GM23338 (cell line): ENCODE results near the gene KIAA1328. TPM values are rescaled to one million over a fixed set of nuclear protein-coding genes. Genes with fewer than 3 reads are reported as not detected.

Experiments used
- ATAC-seq: fragments of 200-7000 bp; cut with Tn5 transposase; 3 replicates; pipeline ENCODE4 v1.9.1; 2020
- DNase-seq: peaks from one replicate; pipeline ENCODE4 v3.0.0-alpha.2; 2015; ENCODE audit warnings: low spot score
- H2AFZ ChIP-seq: fragments of 200-600 bp; sonication (generic); 2 replicates; pipeline ENCODE4 v1.8.0; 2016; ENCODE audit warnings: antibody characterized with exemption, mild to moderate bottlenecking, moderate library complexity
- H3F3A ChIP-seq: fragments of 200-600 bp; sonication (generic); replicated peaks from 2 replicates; pipeline ENCODE4 v1.8.0; 2017; ENCODE audit warnings: antibody characterized with exemption, mixed run types, low read depth
- H3K27ac ChIP-seq: fragments of 200-600 bp; sonication (generic); 2 replicates; pipeline ENCODE4 v1.6.1; 2016; ENCODE audit warnings: low read depth
- H3K27me3 ChIP-seq: fragments of 200-600 bp; sonication (generic); 2 replicates; pipeline ENCODE4 v1.8.0; 2016; ENCODE audit warnings: mild to moderate bottlenecking, mixed run types, moderate library complexity; ENCODE audit not compliant: insufficient read depth
- H3K36me3 ChIP-seq: fragments of 200-600 bp; sonication (generic); 2 replicates; pipeline ENCODE4 v1.8.0; 2016; ENCODE audit warnings: mild to moderate bottlenecking; ENCODE audit not compliant: insufficient read depth
- H3K4me1 ChIP-seq: fragments of 200-600 bp; sonication (generic); 2 replicates; pipeline ENCODE4 v1.8.0; 2016; ENCODE audit warnings: mild to moderate bottlenecking, moderate library complexity; ENCODE audit not compliant: insufficient read depth
- H3K4me2 ChIP-seq: fragments of 200-600 bp; sonication (generic); 2 replicates; pipeline ENCODE4 v1.7.1; 2017; ENCODE audit warnings: mixed run types
- H3K4me3 ChIP-seq: fragments of 200-600 bp; sonication (generic); 2 replicates; pipeline ENCODE4 v1.6.1; 2016; ENCODE audit warnings: mixed run types
- H3K79me2 ChIP-seq: fragments of 200-600 bp; sonication (generic); replicated peaks from 2 replicates; pipeline ENCODE4 v1.8.0; 2017; ENCODE audit warnings: mild to moderate bottlenecking; ENCODE audit not compliant: insufficient read depth
- H3K9me2 ChIP-seq: fragments of 200-600 bp; sonication (generic); 2 replicates; pipeline ENCODE4 v1.8.0; 2017; ENCODE audit not compliant: insufficient read depth
- H4K20me1 ChIP-seq: fragments of 200-600 bp; sonication (generic); replicated peaks from 2 replicates; pipeline ENCODE4 v1.8.0; 2017; ENCODE audit warnings: mild to moderate bottlenecking; ENCODE audit not compliant: insufficient read depth
- H3K27ac Mint-ChIP-seq: 2 replicates; pipeline ENCODE4 v1.8.0; 2020; ENCODE audit warnings: inconsistent platforms, mild to moderate bottlenecking, moderate library complexity, mixed read lengths
- H3K27me3 Mint-ChIP-seq: 3 replicates; pipeline ENCODE4 v1.8.0; 2022; ENCODE audit warnings: low read depth, mild to moderate bottlenecking, moderate library complexity, mixed read lengths, inconsistent platforms; ENCODE audit not compliant: insufficient read depth, poor library complexity
- H3K36me3 Mint-ChIP-seq: 3 replicates; pipeline ENCODE4 v1.8.0; 2021; ENCODE audit warnings: low read depth, mild to moderate bottlenecking, inconsistent platforms, moderate library complexity, mixed read lengths
- H3K4me1 Mint-ChIP-seq: 3 replicates; pipeline ENCODE4 v1.8.0; 2020; ENCODE audit warnings: mild to moderate bottlenecking, inconsistent platforms, mixed read lengths
- H3K4me3 Mint-ChIP-seq: 3 replicates; pipeline ENCODE4 v1.8.0; 2021; ENCODE audit warnings: moderate library complexity, mild to moderate bottlenecking, inconsistent platforms, mixed read lengths
- H3K9me3 Mint-ChIP-seq: 3 replicates; pipeline ENCODE4 v1.8.0; 2020; ENCODE audit warnings: moderate library complexity, mild to moderate bottlenecking, inconsistent platforms, mixed read lengths
- CTCF ChIP-seq, 2 experiments: fragments of 200-600 bp in 1 of 2; sonication (generic) in 1 of 2; conservative IDR thresholded peaks; 2 replicates each; pipeline versions ENCODE4 v1.5.1 to v1.6.1; 2016 to 2017; ENCODE audit warnings: antibody characterized with exemption in 2 of 2, low read depth in 2 of 2, mild to moderate bottlenecking in 2 of 2, moderate library complexity in 1 of 2
- ETS1 ChIP-seq: IDR thresholded peaks from 2 replicates; pipeline ENCODE4 v1.6.1; 2016; ENCODE audit warnings: antibody characterized with exemption
- EZH2 ChIP-seq: fragments of 200-600 bp; sonication (generic); IDR thresholded peaks from one replicate; pipeline ENCODE4 v1.8.0; 2017; ENCODE audit warnings: antibody characterized with exemption, mild to moderate bottlenecking, low read depth; ENCODE audit not compliant: unreplicated experiment
- EZH2phosphoT487 ChIP-seq: fragments of 200-600 bp; sonication (generic); IDR thresholded peaks from one replicate; pipeline ENCODE4 v1.8.1; 2018; ENCODE audit warnings: antibody characterized with exemption; ENCODE audit not compliant: unreplicated experiment
- JUNB ChIP-seq: IDR thresholded peaks from one replicate; pipeline ENCODE4 v1.6.1; 2016; ENCODE audit warnings: antibody characterized with exemption; ENCODE audit not compliant: unreplicated experiment
- NANOG ChIP-seq: IDR thresholded peaks from 2 replicates; pipeline ENCODE4 v1.6.1; 2016; ENCODE audit warnings: antibody characterized with exemption, borderline replicate concordance
- POLR2AphosphoS5 ChIP-seq: IDR thresholded peaks from 2 replicates; pipeline ENCODE4 v1.6.1; 2016; ENCODE audit warnings: antibody characterized with exemption, low read depth
- STAT1 ChIP-seq: IDR thresholded peaks from one replicate; pipeline ENCODE4 v1.6.1; 2016; ENCODE audit warnings: antibody characterized with exemption; ENCODE audit not compliant: unreplicated experiment
- ZNF114 ChIP-seq: fragments of 250-450 bp; sonication (Bioruptor Pico); IDR thresholded peaks from 2 replicates; pipeline ENCODE4 v1.5.0; 2020; ENCODE audit warnings: mild to moderate bottlenecking, moderate library complexity
- ZNF331 ChIP-seq: fragments of 250-450 bp; sonication (Bioruptor Pico); IDR thresholded peaks from 2 replicates; pipeline ENCODE4 v1.5.0; 2020; ENCODE audit warnings: low read depth, mild to moderate bottlenecking, moderate library complexity
- ZNF462 ChIP-seq: fragments of 250-450 bp; sonication (Bioruptor Pico); IDR thresholded peaks from 2 replicates; pipeline ENCODE4 v1.5.0; 2020; ENCODE audit warnings: mild to moderate bottlenecking, moderate library complexity
- polyA plus RNA-seq: library from polyadenylated mRNA; unstranded; fragments of >200 nt; fragmentation: Nextera tagmentation; extraction: Ambion mirVana; gene quantifications from 2 replicates; pipeline ENCODE4 v1.2.1, GENCODE V29; 2016
- total RNA-seq: library from RNA; depleted of rRNA; stranded (reverse); fragments of >200 nt; shearing (Covaris generic); gene quantifications from 2 replicates; pipeline ENCODE4 v1.2.3, GENCODE V29; 2014
- TF ChIP-seq, protein P1 (sequence below): IDR thresholded peaks from one replicate; pipeline ENCODE4 v1.6.1; 2018; ENCODE audit warnings: antibody characterized with exemption; ENCODE audit not compliant: unreplicated experiment

The KIAA1328 gene
- total and polyA plus RNA-seq, 2 experiments from 2014 or later, result 5.2 to 8.4 TPM

DNA sequence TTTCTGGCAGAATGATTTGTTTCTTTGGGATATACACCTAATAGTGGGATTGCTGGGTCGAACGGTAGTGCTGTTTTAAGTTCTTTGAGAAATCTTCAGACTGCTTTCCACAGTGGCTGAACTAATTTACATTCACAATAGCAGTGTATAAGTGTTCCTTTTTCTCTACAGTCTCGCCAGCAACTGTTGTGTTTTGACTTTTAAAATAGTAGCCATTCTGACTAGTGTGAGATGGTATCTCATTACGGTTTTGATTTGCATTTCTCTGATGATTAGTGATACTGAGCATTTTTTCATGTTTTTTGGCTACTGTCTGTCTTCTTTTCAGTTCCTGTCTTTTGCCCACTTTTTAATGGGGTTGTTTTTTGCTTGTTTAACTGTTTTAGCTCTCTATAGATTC, 306.2 kb downstream of the KIAA1328 start:
- no peaks in the 10 kb centered on the region for H3F3A ChIP-seq
- no peaks in the 10 kb centered on the region for H3K36me3 ChIP-seq
- no peaks in the 10 kb centered on the region for H3K79me2 ChIP-seq
- Mint-ChIP-seq H3K27ac (no peak overlapping the region), H3K9me3 (peaks cover 11% of the 10 kb centered on the region; the same call in 2 of the 3 replicates), H3K27me3 (peaks cover 3% of the 10 kb centered on the region), H3K36me3 (peaks cover 14% of the 10 kb centered on the region; the same call in 2 of the 3 replicates), H3K4me3 (no peak overlapping the region), H3K4me1 (peaks cover 21% of the 10 kb centered on the region)
- no peaks in the 10 kb centered on the region for H3K27me3 ChIP-seq
- H3K4me3 ChIP-seq, result no peak overlapping the region
- TF ChIP-seq ETS1 (no peak), ZNF462 (CRISPR knock-in tag) (no peak), POLR2AphosphoS5 (no peak), EZH2phosphoT487 (no peak), EZH2 (no peak), JUNB (no peak), STAT1 (no peak), ZNF331 (no peak), NANOG (no peak), CTCF (conservative IDR thresholded peaks at IDR 0.05; ENCODE audit: low read depth in 2 of 2) (no peak), ZNF114 (no peak)
- TF ChIP-seq, protein P1, sequence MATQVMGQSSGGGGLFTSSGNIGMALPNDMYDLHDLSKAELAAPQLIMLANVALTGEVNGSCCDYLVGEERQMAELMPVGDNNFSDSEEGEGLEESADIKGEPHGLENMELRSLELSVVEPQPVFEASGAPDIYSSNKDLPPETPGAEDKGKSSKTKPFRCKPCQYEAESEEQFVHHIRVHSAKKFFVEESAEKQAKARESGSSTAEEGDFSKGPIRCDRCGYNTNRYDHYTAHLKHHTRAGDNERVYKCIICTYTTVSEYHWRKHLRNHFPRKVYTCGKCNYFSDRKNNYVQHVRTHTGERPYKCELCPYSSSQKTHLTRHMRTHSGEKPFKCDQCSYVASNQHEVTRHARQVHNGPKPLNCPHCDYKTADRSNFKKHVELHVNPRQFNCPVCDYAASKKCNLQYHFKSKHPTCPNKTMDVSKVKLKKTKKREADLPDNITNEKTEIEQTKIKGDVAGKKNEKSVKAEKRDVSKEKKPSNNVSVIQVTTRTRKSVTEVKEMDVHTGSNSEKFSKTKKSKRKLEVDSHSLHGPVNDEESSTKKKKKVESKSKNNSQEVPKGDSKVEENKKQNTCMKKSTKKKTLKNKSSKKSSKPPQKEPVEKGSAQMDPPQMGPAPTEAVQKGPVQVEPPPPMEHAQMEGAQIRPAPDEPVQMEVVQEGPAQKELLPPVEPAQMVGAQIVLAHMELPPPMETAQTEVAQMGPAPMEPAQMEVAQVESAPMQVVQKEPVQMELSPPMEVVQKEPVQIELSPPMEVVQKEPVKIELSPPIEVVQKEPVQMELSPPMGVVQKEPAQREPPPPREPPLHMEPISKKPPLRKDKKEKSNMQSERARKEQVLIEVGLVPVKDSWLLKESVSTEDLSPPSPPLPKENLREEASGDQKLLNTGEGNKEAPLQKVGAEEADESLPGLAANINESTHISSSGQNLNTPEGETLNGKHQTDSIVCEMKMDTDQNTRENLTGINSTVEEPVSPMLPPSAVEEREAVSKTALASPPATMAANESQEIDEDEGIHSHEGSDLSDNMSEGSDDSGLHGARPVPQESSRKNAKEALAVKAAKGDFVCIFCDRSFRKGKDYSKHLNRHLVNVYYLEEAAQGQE, result no peak
- ATAC-seq (no peak), DNase-seq (no peak)
- no peaks in the 10 kb centered on the region for H4K20me1 ChIP-seq
- no peak overlapping the region for H3K4me2 ChIP-seq
- no peaks in the 10 kb centered on the region for H3K9me2 ChIP-seq
- H3K27ac ChIP-seq, result no peak overlapping the region
- no peak overlapping the region for H2AFZ ChIP-seq
- H3K4me1 ChIP-seq, result peaks cover 24% of the 10 kb centered on the region
